OCI-LY7 (cell line): ENCODE results near the gene ARID5A.

ENCODE experiments used
- EZH2phosphoT487 ChIP-seq: fragments of 200-600 bp; sonication (generic); IDR thresholded peaks from 2 replicates; pipeline ENCODE4 v1.6.1; 2018; ENCODE audit warnings: low read depth, borderline replicate concordance, mild to moderate bottlenecking, mixed run types, antibody characterized with exemption, low read length, moderate library complexity, mixed read lengths
- TF ChIP-seq, protein P1 (sequence below): fragments of 200-600 bp; sonication (generic); conservative IDR thresholded peaks from 2 replicates; pipeline ENCODE4 v1.5.1; 2014; ENCODE audit warnings: mild to moderate bottlenecking, antibody characterized with exemption, low read length, moderate library complexity, mixed read lengths

DNA sequence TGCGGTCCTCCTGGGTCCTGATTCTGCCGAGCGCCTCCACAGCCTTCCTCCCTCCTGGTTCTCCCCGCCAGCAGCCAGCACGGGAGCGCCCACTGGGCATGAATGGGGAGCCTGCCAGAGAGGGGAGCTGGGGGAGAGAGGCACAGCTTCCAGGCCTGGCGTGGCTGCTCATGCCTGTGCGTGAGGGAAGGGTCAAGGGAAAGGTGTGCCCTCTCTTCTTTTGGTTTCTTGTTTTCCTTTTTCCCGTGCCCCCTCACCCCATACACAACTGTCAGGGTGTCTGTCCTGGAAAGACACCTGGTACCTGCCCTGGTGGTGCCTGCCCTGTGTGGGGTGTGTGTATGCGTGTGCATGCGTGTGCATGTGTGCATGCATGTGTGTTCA, 26.7 kb upstream of the ARID5A start:
- TF ChIP-seq, protein P1, sequence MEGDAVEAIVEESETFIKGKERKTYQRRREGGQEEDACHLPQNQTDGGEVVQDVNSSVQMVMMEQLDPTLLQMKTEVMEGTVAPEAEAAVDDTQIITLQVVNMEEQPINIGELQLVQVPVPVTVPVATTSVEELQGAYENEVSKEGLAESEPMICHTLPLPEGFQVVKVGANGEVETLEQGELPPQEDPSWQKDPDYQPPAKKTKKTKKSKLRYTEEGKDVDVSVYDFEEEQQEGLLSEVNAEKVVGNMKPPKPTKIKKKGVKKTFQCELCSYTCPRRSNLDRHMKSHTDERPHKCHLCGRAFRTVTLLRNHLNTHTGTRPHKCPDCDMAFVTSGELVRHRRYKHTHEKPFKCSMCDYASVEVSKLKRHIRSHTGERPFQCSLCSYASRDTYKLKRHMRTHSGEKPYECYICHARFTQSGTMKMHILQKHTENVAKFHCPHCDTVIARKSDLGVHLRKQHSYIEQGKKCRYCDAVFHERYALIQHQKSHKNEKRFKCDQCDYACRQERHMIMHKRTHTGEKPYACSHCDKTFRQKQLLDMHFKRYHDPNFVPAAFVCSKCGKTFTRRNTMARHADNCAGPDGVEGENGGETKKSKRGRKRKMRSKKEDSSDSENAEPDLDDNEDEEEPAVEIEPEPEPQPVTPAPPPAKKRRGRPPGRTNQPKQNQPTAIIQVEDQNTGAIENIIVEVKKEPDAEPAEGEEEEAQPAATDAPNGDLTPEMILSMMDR: no peak
- TF ChIP-seq EZH2phosphoT487: no peak
